ENCODE measurements around the gene MDC1. TPM values are rescaled to one million over a fixed set of nuclear protein-coding genes. Genes with fewer than 3 reads are reported as not detected.

The MDC1 gene
- total and polyA plus RNA-seq, 2 of the 13 experiments (the other 11 are each of a cell fraction or from before 2014, with no cell fraction given), result 8.4 to 14.0 TPM

DNA sequence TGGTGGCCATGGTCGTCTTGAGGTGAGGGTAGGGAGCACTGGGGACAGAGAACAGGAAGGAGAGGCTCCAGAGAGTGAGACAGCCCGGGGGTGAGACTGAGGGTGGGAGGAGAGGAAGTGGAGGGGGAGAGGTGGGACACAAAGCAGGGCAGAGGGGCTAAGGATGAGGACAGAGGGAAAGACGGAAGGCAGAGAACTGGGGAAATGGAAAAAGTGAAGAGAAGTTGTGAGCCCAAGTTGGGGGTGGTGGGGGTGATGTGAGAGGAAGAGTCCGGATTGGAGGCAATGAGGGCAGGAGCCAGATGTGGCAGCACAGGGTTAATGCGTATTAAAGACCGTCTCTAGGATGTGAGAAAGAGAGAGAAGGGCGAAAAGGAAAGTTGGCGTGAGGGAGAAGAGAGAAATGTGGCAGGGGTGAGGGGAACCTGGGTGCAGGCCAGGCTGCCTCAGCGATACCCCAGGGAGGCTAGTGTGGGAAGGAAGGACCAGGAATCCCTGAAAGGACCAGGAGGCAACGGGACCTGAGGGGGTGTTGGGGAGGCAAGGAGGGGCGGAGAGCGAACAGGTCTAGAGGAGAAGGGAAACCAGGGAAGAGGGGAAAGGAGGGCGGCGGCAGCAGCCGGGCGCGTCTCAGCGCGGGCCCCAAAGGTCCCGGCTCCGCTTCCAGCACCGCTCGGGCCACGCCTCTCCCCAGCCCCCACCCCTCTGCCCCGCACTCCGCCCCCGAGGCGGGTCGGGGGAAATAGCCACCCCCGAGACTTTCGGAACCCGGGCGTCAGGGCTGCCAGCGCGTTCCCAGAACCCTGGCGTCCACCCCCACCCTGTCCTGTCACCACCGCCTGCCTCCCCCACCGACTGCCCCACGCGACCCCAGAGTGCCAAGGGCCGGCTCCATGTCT, 30.8 kb downstream of the MDC1 start, which contains the start of gene PPP1R18 (continued):
- TF ChIP-seq, protein P1, sequence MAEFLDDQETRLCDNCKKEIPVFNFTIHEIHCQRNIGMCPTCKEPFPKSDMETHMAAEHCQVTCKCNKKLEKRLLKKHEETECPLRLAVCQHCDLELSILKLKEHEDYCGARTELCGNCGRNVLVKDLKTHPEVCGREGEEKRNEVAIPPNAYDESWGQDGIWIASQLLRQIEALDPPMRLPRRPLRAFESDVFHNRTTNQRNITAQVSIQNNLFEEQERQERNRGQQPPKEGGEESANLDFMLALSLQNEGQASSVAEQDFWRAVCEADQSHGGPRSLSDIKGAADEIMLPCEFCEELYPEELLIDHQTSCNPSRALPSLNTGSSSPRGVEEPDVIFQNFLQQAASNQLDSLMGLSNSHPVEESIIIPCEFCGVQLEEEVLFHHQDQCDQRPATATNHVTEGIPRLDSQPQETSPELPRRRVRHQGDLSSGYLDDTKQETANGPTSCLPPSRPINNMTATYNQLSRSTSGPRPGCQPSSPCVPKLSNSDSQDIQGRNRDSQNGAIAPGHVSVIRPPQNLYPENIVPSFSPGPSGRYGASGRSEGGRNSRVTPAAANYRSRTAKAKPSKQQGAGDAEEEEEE (CRISPR knock-in tag; IDR thresholded peaks at IDR 0.05; ENCODE audit: borderline replicate concordance), result no peak
- no peak for TF ChIP-seq ZSCAN21 (CRISPR knock-in tag; IDR thresholded peaks at IDR 0.05; ENCODE audit: borderline replicate concordance)
- 0 out of 2 replicates have a peak, but pooled peaks have one; percentile 32 for TF ChIP-seq ZNF431 (CRISPR knock-in tag; IDR thresholded peaks at IDR 0.05; ENCODE audit: borderline replicate concordance, low read depth)
- TF ChIP-seq TOE1 (CRISPR knock-in tag; IDR thresholded peaks at IDR 0.05), result no peak
- TF ChIP-seq, protein P2, sequence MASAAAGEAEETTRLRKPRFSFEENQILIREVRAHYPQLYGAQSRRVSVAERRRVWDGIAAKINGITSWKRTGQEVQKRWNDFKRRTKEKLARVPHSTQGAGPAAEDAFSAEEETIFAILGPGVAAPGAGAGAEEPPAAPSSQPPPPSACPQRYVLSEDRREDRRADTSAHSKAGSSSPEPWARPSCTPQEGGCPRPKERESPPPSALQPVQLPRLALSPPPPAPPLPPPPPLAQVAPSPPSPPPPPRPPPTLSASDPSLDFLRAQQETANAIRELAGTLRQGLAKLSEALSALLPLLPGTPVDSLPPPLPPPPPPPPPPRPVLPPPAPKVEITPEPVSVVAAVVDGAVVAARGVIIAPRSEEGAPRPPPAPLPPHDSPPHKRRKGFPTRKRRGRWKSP (CRISPR knock-in tag; IDR thresholded peaks at IDR 0.05), result no peak
- 0 out of 2 replicates have a peak, but pooled peaks have one; percentile 5 for TF ChIP-seq SP4 (CRISPR knock-in tag; IDR thresholded peaks at IDR 0.05)
- no peak for TF ChIP-seq SAFB2 (CRISPR knock-in tag; IDR thresholded peaks at IDR 0.05; ENCODE audit: borderline replicate concordance, low read depth)
- TF ChIP-seq MTF1 (CRISPR knock-in tag; IDR thresholded peaks at IDR 0.05), result no peak
- TF ChIP-seq CREB1 (IDR thresholded peaks at IDR 0.05), result no peak
- no peak for TF ChIP-seq CREB1 (CRISPR knock-in tag; IDR thresholded peaks at IDR 0.05)
- no peak for TF ChIP-seq YEATS2 (CRISPR knock-in tag; IDR thresholded peaks at IDR 0.05; ENCODE audit: borderline replicate concordance)
- TF ChIP-seq ZSCAN31 (CRISPR knock-in tag; IDR thresholded peaks at IDR 0.05; ENCODE audit: low read depth), result no peak
- TF ChIP-seq SUZ12 (IDR thresholded peaks at IDR 0.05; ENCODE audit: low read depth, low read length), result no peak
- no peak for TF ChIP-seq ZNF569 (CRISPR knock-in tag; IDR thresholded peaks at IDR 0.05; ENCODE audit: borderline replicate concordance)
- no peak for TF ChIP-seq LRRFIP1 (CRISPR knock-in tag; conservative IDR thresholded peaks at IDR 0.05)
- TF ChIP-seq ZNF737 (CRISPR knock-in tag; IDR thresholded peaks at IDR 0.05; ENCODE audit: borderline replicate concordance), result no peak
- TF ChIP-seq HNF4A (CRISPR knock-in tag; IDR thresholded peaks at IDR 0.05), result no peak
- peak; percentile 40; the same call in 1 of the 2 replicates for TF ChIP-seq ZNF230 (CRISPR knock-in tag; IDR thresholded peaks at IDR 0.05)
- TF ChIP-seq DR1 (CRISPR knock-in tag; IDR thresholded peaks at IDR 0.05), result no peak
- no peak for TF ChIP-seq FOXA1 (IDR thresholded peaks at IDR 0.05)
- no peak for TF ChIP-seq FOXA1 (CRISPR knock-in tag; IDR thresholded peaks at IDR 0.05)
- TF ChIP-seq ADNP (CRISPR knock-in tag; IDR thresholded peaks at IDR 0.05), result no peak
- TF ChIP-seq ARHGAP35 (CRISPR knock-in tag; IDR thresholded peaks at IDR 0.05; ENCODE audit: borderline replicate concordance), result no peak
- TF ChIP-seq ZFAT (CRISPR knock-in tag; conservative IDR thresholded peaks at IDR 0.05), result no peak
- peak; percentile 69; the same call in 1 of the 2 replicates for TF ChIP-seq CCDC6 (CRISPR knock-in tag; IDR thresholded peaks at IDR 0.05)

Data from HepG2 (cell line).